Kidney (tissue), 14 donors: ENCODE measurements around the gene LIMS2. TPM values are rescaled to one million over a fixed set of nuclear protein-coding genes. Genes with fewer than 3 reads are reported as not detected.

Experiments used
- DNase-seq, 5 donors: peaks; one replicate each; pipeline ENCODE4 v3.0.0-alpha.2; 2013 to 2020
- FAIRE-seq: peaks from 2 replicates; lab custom pipeline; 2012; peaks lifted over from hg19 to GRCh38; lab: Jason Lieb, UNC
- H3K27ac ChIP-seq, 2 donors: one replicate each; pipeline ENCODE4 v1.7.0; 2013; ENCODE audit warnings: low read depth in 2 of 2, low read length in 2 of 2, inconsistent platforms in 1 of 2
- H3K27me3 ChIP-seq: one replicate; pipeline ENCODE4 v1.7.1; 2013; ENCODE audit warnings: low read length, inconsistent platforms; ENCODE audit not compliant: control insufficient read depth, insufficient read depth
- H3K36me3 ChIP-seq, 3 donors: one replicate each; pipeline versions ENCODE4 v1.7.0 to v1.7.1; 2013; ENCODE audit warnings: low read length in 3 of 3, control low read depth in 1 of 3, inconsistent platforms in 1 of 3; ENCODE audit not compliant: insufficient read depth in 3 of 3, control insufficient read depth in 2 of 3
- H3K4me1 ChIP-seq, 3 donors: one replicate each; pipeline versions ENCODE4 v1.7.0 to v1.7.1; 2013; ENCODE audit warnings: low read length in 3 of 3, inconsistent platforms in 1 of 3, low read depth in 1 of 3; ENCODE audit not compliant: control insufficient read depth in 2 of 3, insufficient read depth in 2 of 3
- H3K4me3 ChIP-seq, 3 donors: one replicate each; pipeline versions ENCODE4 v1.7.0 to v1.8.1; 2013; ENCODE audit warnings: low read length in 3 of 3, control low read depth in 1 of 3, inconsistent platforms in 1 of 3
- H3K9ac ChIP-seq, 3 donors: one replicate each; pipeline versions ENCODE4 v1.7.0 to v1.7.1; 2013; ENCODE audit warnings: low read length in 3 of 3, control low read depth in 1 of 3, inconsistent platforms in 1 of 3
- H3K9me3 ChIP-seq, 3 donors: one replicate each; pipeline versions ENCODE4 v1.7.0 to v1.7.1; 2013; ENCODE audit warnings: low read length in 3 of 3, control low read depth in 1 of 3, inconsistent platforms in 1 of 3; ENCODE audit not compliant: control insufficient read depth in 2 of 3, insufficient read depth in 1 of 3
- intact Hi-C: fragments of 100-400 bp; cut with DNase I; formaldehyde crosslinking; loops from one replicate; pipeline ENCODE4 v1.11.1; 2022
- polyA plus RNA-seq: library from polyadenylated mRNA; stranded (reverse); fragments of 350-450 nt; fragmentation: Illumina TruSeq; extraction: RNeasy Lipid Tissue Mini Kit (QIAGEN cat#74804); gene quantifications from one replicate; pipeline ENCODE4 v1.2.3, GENCODE V29; 2014; ENCODE audit warnings: low read depth, low replicate concordance; ENCODE audit not compliant: insufficient read depth
- total RNA-seq: library from RNA; stranded (reverse); fragmentation: NEBNext Ultra II Directional; extraction: Animal tissue kit (Norgen Biotek cat#: 25700); gene quantifications from one replicate; pipeline ENCODE4 v1.2.1, GENCODE V29; 2021
- TF ChIP-seq, protein P1 (sequence below): IDR thresholded peaks from 3 replicates; pipeline ENCODE4 v1.5.1; 2012; ENCODE audit warnings: mild to moderate bottlenecking, moderate library complexity, borderline replicate concordance; ENCODE audit not compliant: insufficient read depth; ENCODE audit errors: extremely low read depth
- donor health status: control.
- donor health status: control.
- donor health status: control.
- donor health status: control.
- donor health status: control.
- donor health status: DM: yes; HTN: yes; CAD: no.
- donor health status: Normal renal cell carcinoma (clear cell type).

LIMS2 gene
- total and polyA plus RNA-seq, 2 donors from 2014 or later = 101 to 107 TPM

- FAIRE-seq (no peak), DNase-seq (no peak)
- Histone ChIP-seq H3K4me1 (peaks cover 0 to 8% (median 0%) of the 10 kb centered on the region in 3 donors), H3K9ac (no peak overlapping the region), H3K27me3 (no peaks in the 10 kb centered on the region), H3K9me3 (no peaks in the 10 kb centered on the region), H3K36me3 (no peaks in the 10 kb centered on the region), H3K27ac (no peak overlapping the region), H3K4me3 (no peak overlapping the region)
- TF ChIP-seq, protein P1, sequence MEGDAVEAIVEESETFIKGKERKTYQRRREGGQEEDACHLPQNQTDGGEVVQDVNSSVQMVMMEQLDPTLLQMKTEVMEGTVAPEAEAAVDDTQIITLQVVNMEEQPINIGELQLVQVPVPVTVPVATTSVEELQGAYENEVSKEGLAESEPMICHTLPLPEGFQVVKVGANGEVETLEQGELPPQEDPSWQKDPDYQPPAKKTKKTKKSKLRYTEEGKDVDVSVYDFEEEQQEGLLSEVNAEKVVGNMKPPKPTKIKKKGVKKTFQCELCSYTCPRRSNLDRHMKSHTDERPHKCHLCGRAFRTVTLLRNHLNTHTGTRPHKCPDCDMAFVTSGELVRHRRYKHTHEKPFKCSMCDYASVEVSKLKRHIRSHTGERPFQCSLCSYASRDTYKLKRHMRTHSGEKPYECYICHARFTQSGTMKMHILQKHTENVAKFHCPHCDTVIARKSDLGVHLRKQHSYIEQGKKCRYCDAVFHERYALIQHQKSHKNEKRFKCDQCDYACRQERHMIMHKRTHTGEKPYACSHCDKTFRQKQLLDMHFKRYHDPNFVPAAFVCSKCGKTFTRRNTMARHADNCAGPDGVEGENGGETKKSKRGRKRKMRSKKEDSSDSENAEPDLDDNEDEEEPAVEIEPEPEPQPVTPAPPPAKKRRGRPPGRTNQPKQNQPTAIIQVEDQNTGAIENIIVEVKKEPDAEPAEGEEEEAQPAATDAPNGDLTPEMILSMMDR = no peak
- intact Hi-C loops = no loop called here
These were observed 7.7 kb upstream of the LIMS2 start for GRCh38 chr2:127683056-127683455.

DNA sequence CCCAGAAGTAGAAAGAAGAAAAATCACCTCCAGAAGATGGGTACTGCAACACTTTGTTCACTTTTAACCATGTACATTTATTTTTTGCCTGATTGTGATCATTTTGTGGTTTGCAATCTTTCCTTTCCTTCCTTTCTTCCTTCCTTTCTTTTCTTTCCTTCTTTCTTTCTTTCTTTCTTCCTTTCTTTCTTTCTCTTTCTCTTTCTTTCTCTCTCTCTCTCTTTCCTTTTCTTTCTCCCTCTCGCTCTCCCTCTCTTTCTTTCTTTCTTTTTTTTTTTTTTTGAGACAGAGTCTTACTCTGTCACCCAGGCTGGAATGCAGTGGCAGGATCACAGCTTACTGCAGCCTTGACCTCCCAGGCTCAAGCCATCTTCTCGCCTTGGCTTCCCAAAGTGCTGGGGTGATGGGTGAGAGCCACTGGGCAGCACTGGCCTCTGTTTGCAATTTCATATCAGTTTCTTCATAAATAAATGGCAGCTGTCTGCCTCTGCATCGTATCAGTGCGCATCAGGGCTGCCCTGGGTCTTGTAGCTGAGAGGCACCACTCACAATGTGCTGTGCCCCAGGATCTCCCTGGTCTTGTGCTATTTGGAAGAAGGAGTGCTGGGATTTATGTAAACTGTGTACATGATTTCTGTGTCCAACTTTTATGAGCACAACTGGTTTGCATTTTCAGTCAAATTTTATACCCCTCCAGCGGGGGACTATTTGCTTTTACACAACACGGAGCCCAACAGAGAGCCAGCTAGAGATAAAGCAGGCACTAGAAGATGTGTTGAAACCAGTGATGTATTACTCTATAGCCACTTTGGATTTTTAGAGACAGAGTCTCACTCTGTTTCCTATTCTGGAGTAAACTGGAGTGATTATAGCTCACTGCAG, 6.9 kb upstream of the LIMS2 start:
- TF ChIP-seq, protein P1 = no peak
- FAIRE-seq (no peak), DNase-seq (no peak)
- no peaks in the 10 kb centered on the region for H3K9me3 ChIP-seq
- no peak overlapping the region for H3K9ac ChIP-seq
- H3K4me3 ChIP-seq = no peak overlapping the region
- no peak overlapping the region for H3K27ac ChIP-seq
- no peaks in the 10 kb centered on the region for H3K36me3 ChIP-seq
- intact Hi-C loops = no loop called here
- peaks cover 0 to 8% (median 0%) of the 10 kb centered on the region in 3 donors for H3K4me1 ChIP-seq
- H3K27me3 ChIP-seq = no peaks in the 10 kb centered on the region

DNA sequence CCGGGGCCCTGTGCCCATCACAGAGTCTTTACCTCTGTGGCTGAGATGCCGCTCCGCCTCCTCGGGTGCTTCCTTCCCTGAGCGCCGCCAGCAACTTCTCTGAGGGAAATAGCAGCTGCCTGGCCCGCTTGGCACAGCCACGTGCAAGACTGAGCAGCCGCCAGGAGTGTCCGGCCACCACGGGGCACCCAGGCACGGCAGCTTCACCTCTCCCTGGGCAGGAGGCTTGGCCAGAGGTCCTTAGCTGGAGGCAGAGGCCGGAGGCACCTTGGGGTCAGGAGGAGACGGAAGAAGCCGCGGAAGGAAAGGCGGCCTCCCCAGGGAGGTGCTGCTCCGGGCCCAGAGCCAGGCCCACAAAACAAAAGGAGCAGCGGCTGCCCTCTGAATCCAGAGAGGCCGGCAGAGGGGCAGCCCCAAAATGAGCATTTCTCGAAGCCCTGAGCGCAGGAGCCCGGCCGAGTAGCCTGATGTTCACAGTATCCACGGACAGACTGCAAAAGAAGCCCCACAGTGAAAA, 6.0 kb upstream of the LIMS2 start:
- TF ChIP-seq, protein P1 = no peak
- Histone ChIP-seq H3K27me3 (peaks cover 5% of the 10 kb centered on the region), H3K4me3 (peak overlapping the region in 1 of 3 donors; percentile 25), H3K27ac (no peak overlapping the region), H3K36me3 (no peaks in the 10 kb centered on the region), H3K9me3 (no peaks in the 10 kb centered on the region), H3K4me1 (peaks cover 0 to 13% (median 0%) of the 10 kb centered on the region in 3 donors), H3K9ac (no peak overlapping the region)
- DNase-seq (no peak), FAIRE-seq (no peak)
- intact Hi-C loops = no loop called here
